MCF 10A (cell line): Measurements from ENCODE around the gene ODC1. TPM values are rescaled to one million over a fixed set of nuclear protein-coding genes. Genes with fewer than 3 reads are reported as not detected.

Experiments used
- BruUV-seq: library from RNA; stranded (reverse); fragments of 400-500 nt; replicated peaks from 2 replicates; lab custom pipeline; 2021; lab: Mats Ljungman, UMichigan
- CTCF ChIA-PET: fragments of 300-600 bp; sonication (Branson Sonifier 250); formaldehyde crosslinking; extraction: SDS; loops from one replicate; lab custom pipeline; 2021; ENCODE audit warnings: antibody characterized with exemption, inconsistent platforms; lab: Yijun Ruan, JAX
- POLR2A ChIA-PET: fragments of 300-600, 350-650 bp; sonication (Branson Sonifier 250); formaldehyde crosslinking; extraction: SDS; loops from one replicate; lab custom pipeline; 2020; ENCODE audit warnings: antibody characterized with exemption, inconsistent platforms; lab: Yijun Ruan, JAX
- DNase-seq: peaks from one replicate; pipeline ENCODE4 v3.0.0-alpha.2; 2018; ENCODE audit not compliant: unreplicated experiment
- H3K27ac Mint-ChIP-seq: one replicate; pipeline ENCODE4 v1.8.0; 2022; ENCODE audit warnings: mild to moderate bottlenecking, low read depth, mixed read lengths; ENCODE audit not compliant: unreplicated experiment
- H3K27me3 Mint-ChIP-seq: one replicate; pipeline ENCODE4 v1.8.0; 2022; ENCODE audit warnings: mixed read lengths; ENCODE audit not compliant: insufficient read depth, unreplicated experiment
- H3K36me3 Mint-ChIP-seq: one replicate; pipeline ENCODE4 v1.8.0; 2022; ENCODE audit warnings: mild to moderate bottlenecking, moderate library complexity, mixed read lengths; ENCODE audit not compliant: insufficient read depth, unreplicated experiment
- H3K4me1 Mint-ChIP-seq: one replicate; pipeline ENCODE4 v1.8.0; 2022; ENCODE audit warnings: mixed read lengths; ENCODE audit not compliant: insufficient read depth, unreplicated experiment
- H3K4me3 Mint-ChIP-seq: one replicate; pipeline ENCODE4 v1.8.0; 2022; ENCODE audit warnings: mild to moderate bottlenecking, moderate library complexity, mixed read lengths; ENCODE audit not compliant: unreplicated experiment
- H3K9me3 Mint-ChIP-seq: one replicate; pipeline ENCODE4 v1.8.0; 2022; ENCODE audit warnings: mixed read lengths; ENCODE audit not compliant: unreplicated experiment
- intact Hi-C: fragments of 100-400 bp; cut with micrococcal nuclease; formaldehyde crosslinking; loops from 2 replicates; pipeline ENCODE4 v1.14.1; 2022
- total RNA-seq: library from RNA; stranded (reverse); gene quantifications from 2 replicates; pipeline ENCODE4 v1.2.3, GENCODE V29; 2022
- TF ChIP-seq, protein P1 (sequence below): fragments of 200-600 bp; IDR thresholded peaks from one replicate; pipeline ENCODE4 v1.8.0; 2022; ENCODE audit warnings: antibody characterized with exemption, mild to moderate bottlenecking; ENCODE audit not compliant: unreplicated experiment

ODC1 gene
- total RNA-seq, 1 experiment from 2014 or later: 341 TPM

DNA sequence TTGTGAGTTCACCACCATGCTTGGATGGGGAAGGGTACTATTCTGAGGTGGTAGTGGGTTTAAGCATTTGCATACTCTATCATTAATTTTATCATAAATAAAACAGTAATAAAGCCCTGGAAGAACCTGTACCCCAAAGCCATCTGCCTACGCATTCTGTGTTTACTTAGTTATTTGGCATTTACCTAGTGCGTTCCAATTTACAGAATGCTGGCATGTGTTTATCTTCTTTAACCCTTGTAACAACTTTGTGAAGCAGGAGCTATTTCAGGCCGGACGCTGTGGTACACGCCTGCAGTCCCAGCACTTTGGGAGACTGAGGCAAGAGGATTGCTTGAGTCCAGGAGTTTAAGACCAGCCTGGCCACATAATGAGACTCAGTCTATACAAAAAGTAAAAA lies 17.8 kb upstream of the ODC1 start:
- Mint-ChIP-seq H3K4me1 (no peaks in the 10 kb centered on the region), H3K27ac (no peak overlapping the region), H3K36me3 (no peaks in the 10 kb centered on the region), H3K9me3 (no peaks in the 10 kb centered on the region), H3K4me3 (no peak overlapping the region), H3K27me3 (no peaks in the 10 kb centered on the region)
- intact Hi-C loops: no loop called here
- no TSS peak for BruUV-seq
- CTCF ChIA-PET: interaction anchor here (0.7 kb wide), 1 partner anchor 150 kb away, joined by 3 read pairs; no protein-coding TSS in a partner anchor
- DNase-seq: no peak
- POLR2A ChIA-PET: no interaction called here
- TF ChIP-seq, protein P1, sequence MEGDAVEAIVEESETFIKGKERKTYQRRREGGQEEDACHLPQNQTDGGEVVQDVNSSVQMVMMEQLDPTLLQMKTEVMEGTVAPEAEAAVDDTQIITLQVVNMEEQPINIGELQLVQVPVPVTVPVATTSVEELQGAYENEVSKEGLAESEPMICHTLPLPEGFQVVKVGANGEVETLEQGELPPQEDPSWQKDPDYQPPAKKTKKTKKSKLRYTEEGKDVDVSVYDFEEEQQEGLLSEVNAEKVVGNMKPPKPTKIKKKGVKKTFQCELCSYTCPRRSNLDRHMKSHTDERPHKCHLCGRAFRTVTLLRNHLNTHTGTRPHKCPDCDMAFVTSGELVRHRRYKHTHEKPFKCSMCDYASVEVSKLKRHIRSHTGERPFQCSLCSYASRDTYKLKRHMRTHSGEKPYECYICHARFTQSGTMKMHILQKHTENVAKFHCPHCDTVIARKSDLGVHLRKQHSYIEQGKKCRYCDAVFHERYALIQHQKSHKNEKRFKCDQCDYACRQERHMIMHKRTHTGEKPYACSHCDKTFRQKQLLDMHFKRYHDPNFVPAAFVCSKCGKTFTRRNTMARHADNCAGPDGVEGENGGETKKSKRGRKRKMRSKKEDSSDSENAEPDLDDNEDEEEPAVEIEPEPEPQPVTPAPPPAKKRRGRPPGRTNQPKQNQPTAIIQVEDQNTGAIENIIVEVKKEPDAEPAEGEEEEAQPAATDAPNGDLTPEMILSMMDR: no peak

DNA sequence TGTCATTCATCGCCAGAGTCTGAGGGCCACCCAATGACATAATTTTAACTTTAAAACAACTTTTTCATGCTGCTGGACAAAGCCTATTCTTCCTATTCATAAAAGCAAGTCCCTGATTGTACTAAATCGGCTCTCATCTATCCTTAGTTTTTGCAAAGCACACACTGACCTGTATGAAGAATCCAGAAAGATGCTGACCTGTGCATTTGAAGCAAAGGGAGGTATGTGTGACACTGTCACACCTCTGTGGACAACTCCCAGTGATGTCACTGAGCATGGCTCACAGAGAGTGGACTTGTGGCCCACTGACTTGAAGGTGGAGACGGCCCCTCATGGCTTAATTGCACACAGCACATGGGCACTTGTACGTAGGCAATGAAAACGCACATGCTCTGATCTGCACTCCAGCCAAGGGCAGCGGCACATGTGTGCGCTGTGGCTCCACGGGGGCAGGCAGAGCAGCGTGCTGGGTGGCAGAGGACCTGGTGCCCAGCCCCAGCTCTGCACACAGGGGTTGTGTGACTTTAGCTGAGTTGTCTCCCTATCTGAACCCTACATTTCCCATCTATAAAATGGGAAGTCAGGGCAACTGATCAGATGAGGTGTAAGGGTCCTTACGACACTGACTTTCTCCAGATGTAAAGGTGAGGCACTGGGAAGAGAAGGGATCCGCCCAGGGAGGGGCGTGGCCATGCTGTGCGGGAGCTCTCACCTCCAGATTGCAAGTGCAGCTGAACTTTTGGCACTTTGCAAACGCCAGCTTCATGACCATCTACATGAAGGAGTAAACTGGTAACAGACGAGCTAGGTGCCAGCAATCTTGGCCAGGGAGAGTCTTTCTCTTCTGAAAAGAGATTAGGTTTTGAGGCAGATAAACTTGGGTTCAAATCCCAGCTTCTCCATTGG lies 14.3 kb upstream of the ODC1 start:
- ChIA-PET POLR2A (interaction anchor here (0.5 kb wide), 1 partner anchor 391 kb away, joined by 3 read pairs; no protein-coding TSS in a partner anchor), CTCF (interaction anchor here (0.6 to 1.4 kb wide), 2 partner anchors 10 to 48 kb away, joined by 3 to 4 read pairs; no protein-coding TSS in a partner anchor)
- DNase-seq: no peak
- no peak overlapping the region for H3K4me3 Mint-ChIP-seq
- intact Hi-C loops: no loop called here
- TF ChIP-seq, protein P1: no peak
- no peak overlapping the region for H3K27ac Mint-ChIP-seq
- no TSS peak for BruUV-seq
- no peaks in the 10 kb centered on the region for H3K36me3 Mint-ChIP-seq
- peaks cover 14% of the 10 kb centered on the region for H3K4me1 Mint-ChIP-seq
- H3K27me3 Mint-ChIP-seq: no peaks in the 10 kb centered on the region
- H3K9me3 Mint-ChIP-seq: no peaks in the 10 kb centered on the region

DNA sequence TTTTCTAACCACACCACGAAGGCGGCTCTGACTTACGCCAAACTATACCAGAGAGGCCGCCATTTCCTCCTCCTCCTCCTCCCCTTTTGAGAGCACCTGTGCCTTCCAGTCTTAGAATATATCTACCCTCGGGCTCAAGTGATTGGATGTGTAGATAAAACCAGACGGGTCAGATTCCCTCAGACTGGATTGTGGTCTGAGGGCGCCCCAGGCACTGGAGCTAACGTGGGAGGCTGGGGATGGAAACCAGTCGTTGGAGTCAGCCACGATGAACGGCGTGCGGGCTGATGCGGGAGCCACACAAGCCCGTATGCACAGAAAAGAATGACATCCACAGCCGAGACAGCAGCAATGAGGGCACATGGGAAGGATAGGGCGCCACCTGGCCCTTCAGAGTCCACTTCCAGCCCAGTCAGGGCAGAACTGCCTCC lies 12.3 kb upstream of the ODC1 start:
- ChIA-PET POLR2A (interaction anchor here (0.7 to 0.8 kb wide), 2 partner anchors 11 to 29 kb away, joined by 3 read pairs; no protein-coding TSS in a partner anchor), CTCF (no interaction called here)
- H3K36me3 Mint-ChIP-seq: no peaks in the 10 kb centered on the region
- H3K9me3 Mint-ChIP-seq: no peaks in the 10 kb centered on the region
- intact Hi-C loops: no loop called here
- DNase-seq: no peak
- no TSS peak for BruUV-seq
- peaks cover 14% of the 10 kb centered on the region for H3K4me1 Mint-ChIP-seq
- H3K27me3 Mint-ChIP-seq: no peaks in the 10 kb centered on the region
- no peak overlapping the region for H3K4me3 Mint-ChIP-seq
- TF ChIP-seq, protein P1: no peak
- no peak overlapping the region for H3K27ac Mint-ChIP-seq
